ENCODE results near the gene ULK4.
"Not testable (repeated sequence)": the region's sequence is repeated elsewhere in the genome, so short reads cannot be mapped to it uniquely, and the experiment has no call there.

Gene ULK4

GRCh38 chr3:41863024-41863423 is 98.9 kb downstream of the ULK4 start:
- DNase-seq, result no peak

DNA sequence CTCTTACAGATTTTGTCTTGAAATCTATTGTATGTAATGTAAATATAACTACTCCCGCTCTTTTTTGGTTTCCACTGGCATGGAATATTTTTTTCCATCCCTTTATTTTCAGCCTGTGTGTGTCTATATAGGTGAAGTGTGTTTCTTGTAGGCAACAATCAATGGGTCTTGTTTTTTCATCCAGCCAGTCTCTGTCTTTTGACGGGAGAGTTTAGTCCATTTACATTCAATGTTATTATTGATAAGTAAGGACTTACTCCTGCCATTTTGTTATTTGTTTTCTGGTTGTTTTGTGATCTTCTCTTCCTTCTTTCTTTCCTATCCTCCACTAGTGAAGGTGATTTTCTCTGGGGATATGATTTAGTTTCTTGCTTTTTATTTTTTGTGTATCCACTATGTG is 101.4 kb downstream of the ULK4 start:
- DNase-seq, result not testable (repeated sequence)

DNA sequence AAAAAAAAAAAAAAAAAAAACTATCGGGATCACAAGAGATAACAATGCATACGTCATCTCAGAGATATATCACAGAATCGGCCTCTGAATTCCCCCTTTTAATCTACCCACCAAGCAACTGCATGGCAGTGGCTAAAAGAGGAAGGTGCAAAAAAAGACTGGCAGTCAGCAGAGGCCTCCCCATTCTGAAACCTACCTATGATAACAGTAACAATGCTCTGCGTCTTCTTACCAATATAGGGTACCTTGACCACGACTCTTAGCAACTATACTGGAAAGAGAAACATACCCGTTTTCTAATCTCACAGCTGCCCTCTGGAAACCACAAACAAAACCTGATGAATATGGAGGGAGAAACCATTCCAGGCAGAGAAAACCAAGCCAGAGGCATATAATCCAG is 106.9 kb downstream of the ULK4 start:
- DNase-seq, result no peak

DNA sequence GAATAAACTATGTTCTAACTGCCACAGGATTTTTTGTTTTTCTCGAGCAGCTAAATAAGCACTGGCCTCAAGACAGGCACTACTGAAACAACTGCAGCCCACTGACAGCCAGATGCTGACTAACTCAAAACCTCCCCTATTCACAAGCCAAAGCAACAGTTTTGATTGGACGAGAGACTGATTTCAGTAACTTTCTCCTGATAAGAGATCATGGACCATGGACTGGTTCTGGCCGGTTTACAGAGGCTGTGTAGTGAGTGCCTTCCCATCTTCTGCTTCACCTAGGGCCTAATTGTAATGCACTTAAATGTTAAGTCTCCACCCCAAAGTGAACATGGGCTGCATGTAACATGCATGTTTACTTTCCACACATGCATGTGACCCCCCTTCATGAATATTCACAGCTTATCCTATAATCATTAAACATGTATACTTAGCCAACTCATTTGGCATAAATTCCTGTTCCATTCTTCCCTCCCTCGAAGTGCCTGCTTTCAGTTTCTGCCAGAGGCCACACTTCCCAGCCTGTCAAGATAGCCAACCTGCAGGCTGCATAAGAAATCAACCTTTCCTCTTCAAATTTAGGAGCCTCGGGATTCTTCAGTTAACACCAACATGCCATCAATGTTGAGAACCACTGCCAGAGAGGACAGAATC is 108.2 kb downstream of the ULK4 start:
- DNase-seq, result no peak

DNA sequence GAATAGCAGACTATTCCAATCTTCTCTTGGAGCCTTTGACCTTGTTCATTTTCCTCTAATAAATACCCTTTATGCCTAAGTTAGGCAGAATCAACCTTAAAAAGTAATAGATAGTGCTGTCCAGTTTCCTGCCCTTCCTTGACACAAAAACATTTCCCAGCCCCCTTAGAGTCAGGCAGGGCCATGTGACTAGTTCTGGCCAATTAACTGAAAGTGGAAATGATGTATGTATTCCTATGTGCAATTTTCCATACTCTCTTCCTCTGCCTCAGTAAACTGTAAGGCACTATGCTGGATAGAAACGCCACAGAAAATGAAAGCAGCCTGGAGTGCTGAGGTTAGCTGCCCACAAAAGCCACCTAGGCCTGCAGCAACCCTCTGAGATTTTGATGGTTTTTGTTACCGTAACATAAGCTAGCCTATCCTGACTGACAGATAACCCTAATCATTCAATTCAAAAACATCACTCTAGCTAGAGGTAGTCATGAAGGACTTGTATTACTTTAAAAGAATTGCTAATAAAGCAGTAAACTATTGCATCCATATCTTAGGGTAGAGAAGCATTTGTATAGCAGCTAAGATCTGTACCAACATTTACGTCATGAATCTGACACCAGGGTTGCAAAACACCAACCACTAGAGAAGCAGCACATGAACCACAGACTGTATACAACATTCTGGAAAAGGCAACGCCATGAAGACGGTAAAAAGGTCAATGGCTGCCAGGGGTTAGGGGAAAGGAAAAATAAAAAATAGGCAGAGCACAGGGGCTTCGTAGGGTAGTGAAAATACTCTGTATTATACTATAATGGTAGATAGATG is 112.9 kb downstream of the ULK4 start:
- DNase-seq, result no peak

- DNase-seq, result no peak
Observed at GRCh38 chr3:41847679-41848078, 114.2 kb downstream of the ULK4 start.

- DNase-seq, result no peak
Observed at GRCh38 chr3:41846850-41847249, 115.1 kb downstream of the ULK4 start.

GRCh38 chr3:41845826-41846225 is 116.1 kb downstream of the ULK4 start:
- no peak for DNase-seq

DNA sequence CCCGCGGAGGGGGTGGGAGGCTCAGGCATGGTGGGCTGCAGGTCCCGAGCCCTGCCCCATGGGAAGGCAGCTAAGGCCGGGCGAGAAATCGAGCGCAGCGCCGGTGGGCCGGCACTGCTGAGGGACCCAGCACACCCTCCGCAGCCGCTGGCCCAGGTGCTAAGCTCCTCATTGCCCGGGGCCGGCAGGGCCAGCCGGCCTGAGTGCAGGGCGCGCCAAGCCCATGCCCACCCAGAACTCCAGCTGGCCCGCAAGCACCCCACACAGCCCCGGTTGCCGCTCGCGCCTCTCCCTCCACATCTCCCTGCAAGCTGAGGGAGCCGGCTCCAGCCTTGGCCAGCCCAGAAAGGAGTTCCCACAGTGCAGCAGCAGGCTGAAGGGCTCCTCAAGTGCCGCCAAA is 117.6 kb downstream of the ULK4 start:
- DNase-seq, result not testable (repeated sequence)

GRCh38 chr3:41840936-41841668 is 120.8 kb downstream of the ULK4 start:
- not testable (repeated sequence) for DNase-seq

GRCh38 chr3:41836360-41837134 is 125.4 kb downstream of the ULK4 start:
- no peak for DNase-seq

GRCh38 chr3:41833628-41834027 is 128.3 kb downstream of the ULK4 start:
- no peak for DNase-seq

DNA sequence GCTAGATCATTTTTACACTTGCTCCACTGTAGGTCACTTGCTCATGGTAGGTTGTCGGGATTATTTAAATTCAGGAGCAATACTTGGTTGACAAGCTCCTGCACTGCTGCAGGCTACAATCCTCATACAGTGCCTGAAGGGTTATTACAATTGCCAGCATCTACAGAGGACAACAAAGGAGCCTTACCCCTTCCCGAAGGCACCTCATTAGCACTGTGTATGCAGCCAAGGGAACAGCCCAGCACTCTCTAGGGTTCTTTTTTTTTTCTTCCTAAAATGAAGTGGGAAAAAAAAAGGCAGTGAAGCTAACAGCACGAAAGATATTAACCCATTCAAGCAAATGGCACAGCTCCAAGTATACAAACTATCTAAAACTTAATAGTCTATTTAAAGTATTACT is 142.7 kb downstream of the ULK4 start:
- DNase-seq, result no peak

GRCh38 chr3:41808618-41809017 is 153.3 kb downstream of the ULK4 start:
- DNase-seq, result no peak

GRCh38 chr3:41808152-41808551 is 153.8 kb downstream of the ULK4 start:
- no peak for DNase-seq

- DNase-seq, result no peak
Observed at GRCh38 chr3:41794748-41795589, 166.9 kb downstream of the ULK4 start.

DNA sequence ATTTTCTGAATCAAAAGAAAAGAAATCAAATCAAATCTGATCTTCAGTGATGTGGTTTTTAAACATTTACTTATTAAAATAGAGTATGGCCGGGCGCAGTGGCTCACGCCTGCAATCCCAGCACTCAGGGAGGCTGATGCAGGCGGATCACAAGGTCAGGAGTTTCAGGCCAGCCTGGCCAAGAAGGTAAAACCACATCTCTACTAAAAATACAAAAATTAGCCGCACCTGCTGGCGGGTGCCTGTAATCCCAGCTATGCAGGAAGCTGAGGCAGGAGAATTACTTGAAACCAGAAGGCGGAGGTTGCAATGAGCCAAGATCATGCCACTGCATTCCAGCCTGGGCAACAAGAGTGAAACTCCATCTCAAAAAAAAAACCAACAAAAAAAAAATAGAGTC is 169.1 kb downstream of the ULK4 start:
- no peak for DNase-seq

- DNase-seq, result no peak
Observed at GRCh38 chr3:41769106-41769505, 192.8 kb downstream of the ULK4 start.

DNA sequence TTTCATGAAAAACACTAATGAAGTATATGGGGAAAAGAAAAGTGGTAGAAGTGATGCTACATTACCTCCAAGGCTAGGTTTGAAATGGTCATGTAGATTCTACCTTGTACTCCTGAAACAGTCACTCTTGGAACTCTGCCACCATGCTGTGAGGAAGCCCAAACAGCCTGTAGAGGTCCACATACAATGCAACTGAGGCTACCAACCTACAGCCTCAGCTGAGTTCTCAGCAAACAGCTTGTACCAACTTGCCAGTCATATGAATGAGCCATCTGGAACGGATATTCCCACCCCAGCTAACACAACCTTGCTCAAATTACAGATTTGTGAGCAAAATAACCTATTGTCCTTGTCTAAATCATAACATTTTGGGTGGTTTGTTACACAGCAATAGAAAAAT is 193.5 kb downstream of the ULK4 start:
- no peak for DNase-seq

- DNase-seq, result not testable (repeated sequence)
Observed at GRCh38 chr3:41762867-41763266, 199.0 kb downstream of the ULK4 start.

DNA sequence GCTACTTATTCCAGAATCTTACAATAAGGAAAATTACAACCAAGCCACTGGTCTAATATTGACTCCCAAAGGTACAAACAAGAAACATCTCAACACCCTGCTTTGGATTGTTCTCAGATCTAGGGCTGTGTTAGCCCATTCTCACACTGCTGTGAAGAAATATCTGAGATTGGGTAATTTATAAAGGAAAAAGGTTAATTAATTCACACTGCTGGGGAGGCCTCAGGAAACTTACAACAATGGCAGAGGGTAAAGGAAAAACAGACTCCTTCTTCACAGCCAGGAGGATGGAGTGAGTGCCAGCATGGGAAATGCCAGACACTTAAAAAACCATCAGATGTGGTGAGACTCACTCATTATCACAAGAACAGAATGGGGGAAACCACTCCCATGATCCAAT is 208.3 kb downstream of the ULK4 start:
- DNase-seq, result no peak

- DNase-seq, result peak in 1 of 2 donors; percentile 8
Observed at GRCh38 chr3:41751597-41751996, 210.3 kb downstream of the ULK4 start.

All from CD4-positive, alpha-beta T cell treated with Interferon alpha-2 for 1 hour (primary cell).